Naive thymus-derived CD8-positive, alpha-beta T cell (primary cell): ENCODE measurements around the gene ETNK1. TPM values are rescaled to one million over a fixed set of nuclear protein-coding genes. Genes with fewer than 3 reads are reported as not detected.
A peak's percentile ranks its signal among the peaks of the same experiment; 100 is the strongest.
"Not testable (repeated sequence)": the region's sequence is repeated elsewhere in the genome, so short reads cannot be mapped to it uniquely, and the experiment has no call there.

Experiments
- ATAC-seq, 2 donors: fragments of 150-1000 bp; cut with Tn5 transposase in 1 of 2; sonication (Bioruptor Pico), chemical (Tn5 transposase) in 1 of 2; 1 replicate in 1 of 2; 2 replicates in 1 of 2; pipeline ENCODE4 v1.10.0; 2021; ENCODE audit warnings: mild to moderate bottlenecking in 2 of 2, moderate library complexity in 2 of 2
- POLR2A ChIA-PET: fragments of 350-600 bp; sonication (Branson Sonifier 250); formaldehyde crosslinking; loops from one replicate; lab custom pipeline; 2021; ENCODE audit warnings: antibody characterized with exemption; lab: Charles Lee
- DNase-seq, 10 donors: peaks; one replicate each; pipeline versions ENCODE4 v3.0.0 to v3.0.0-alpha.2; 2020 to 2022
- H3K27ac Mint-ChIP-seq, 10 donors: one replicate each; pipeline ENCODE4 v1.8.0; 2020 to 2022; ENCODE audit warnings: mild to moderate bottlenecking in 10 of 10, mixed read lengths in 10 of 10, moderate library complexity in 4 of 10, inconsistent platforms in 1 of 10
- H3K27me3 Mint-ChIP-seq, 5 donors: one replicate each; pipeline ENCODE4 v1.8.0; 2021 to 2022; ENCODE audit warnings: mixed read lengths in 5 of 5
- H3K36me3 Mint-ChIP-seq, 3 donors: one replicate each; pipeline ENCODE4 v1.8.0; 2020 to 2022; ENCODE audit warnings: mixed read lengths in 3 of 3, mild to moderate bottlenecking in 2 of 3, inconsistent platforms in 1 of 3
- H3K4me1 Mint-ChIP-seq, 4 donors: one replicate each; pipeline ENCODE4 v1.8.0; 2021 to 2022; ENCODE audit warnings: mixed read lengths in 4 of 4
- H3K4me3 Mint-ChIP-seq, 10 donors: one replicate each; pipeline ENCODE4 v1.8.0; 2020 to 2022; ENCODE audit warnings: mild to moderate bottlenecking in 10 of 10, mixed read lengths in 10 of 10, moderate library complexity in 6 of 10, inconsistent platforms in 1 of 10
- H3K9me3 Mint-ChIP-seq, 9 donors: one replicate each; pipeline ENCODE4 v1.8.0; 2020 to 2022; ENCODE audit warnings: mixed read lengths in 9 of 9, mild to moderate bottlenecking in 3 of 9, inconsistent platforms in 1 of 9, moderate library complexity in 1 of 9
- polyA plus RNA-seq, 3 donors: library from polyadenylated mRNA; unstranded; fragments of 300-500 nt; fragmentation: Illumina TruSeq; gene quantifications; one replicate each; pipeline ENCODE4 v1.2.3, GENCODE V29; 2021
- total RNA-seq, 8 experiments: library from RNA in 2 of 8; stranded (reverse) in 2 of 8; gene quantifications; one replicate each; pipeline ENCODE4 v1.2.3 and lab custom pipeline; 2021 to 2026

Gene ETNK1
- 10 to 100 TPM; 60.8 to 76.8 TPM for total RNA-seq
- 10 to 100 TPM; 13.7 to 14.3 (median 14.0) TPM for polyA plus RNA-seq
- 43.3 to 147 (median 93.3) reads per million in 6 experiments for total RNA-seq (lab: John Stamatoyannopoulos, UW)

GRCh38 chr12:22624870-22625761 is at the start of gene ETNK1:
TSS of gene ETNK1 (plus strand) at chr12:22625171. CDS start at chr12:22625431, 260 bp downstream.
- ATAC-seq (peak; percentile 96 to 97), DNase-seq (peak; percentile 71 to 87 (median 80))
- peaks cover 0 to 3% (median 0%) of the 10 kb centered on the region in 3 donors for H3K36me3 Mint-ChIP-seq
- POLR2A ChIA-PET: interaction anchor here (0.6 to 1.6 kb wide), 5 partner anchors 10 to 113 kb away, joined by 3 to 25 read pairs (median 3); partner anchors contain the start of gene C2CD5
- peak within 1 kb of the TSS; percentile 86 to 98 (median 94) for H3K4me3 Mint-ChIP-seq
- no peaks in the 10 kb centered on the region for H3K9me3 Mint-ChIP-seq
- peaks cover 15 to 49% (median 41%) of the 10 kb centered on the region in 4 donors for H3K4me1 Mint-ChIP-seq
- H3K27ac Mint-ChIP-seq: peak within 1 kb of the TSS; percentile 91 to 99 (median 98)
- peaks cover 0 to 4% (median 1%) of the 10 kb centered on the region in 5 donors for H3K27me3 Mint-ChIP-seq

GRCh38 chr12:22576065-22576464 is 48.9 kb upstream of the ETNK1 start:
- H3K27ac Mint-ChIP-seq: no peak overlapping the region
- ATAC-seq: no peak
- H3K36me3 Mint-ChIP-seq: no peaks in the 10 kb centered on the region
- no peaks in the 10 kb centered on the region for H3K9me3 Mint-ChIP-seq
- DNase-seq: no peak
- H3K4me1 Mint-ChIP-seq: no peaks in the 10 kb centered on the region
- no peak overlapping the region for H3K4me3 Mint-ChIP-seq
- POLR2A ChIA-PET: no interaction called here
- H3K27me3 Mint-ChIP-seq: peaks cover 0 to 2% (median 0%) of the 10 kb centered on the region in 5 donors

GRCh38 chr12:22576473-22576872 is 48.5 kb upstream of the ETNK1 start:
- Mint-ChIP-seq H3K36me3 (no peaks in the 10 kb centered on the region), H3K27me3 (peaks cover 0 to 1% (median 0%) of the 10 kb centered on the region in 5 donors), H3K4me3 (no peak overlapping the region), H3K4me1 (no peaks in the 10 kb centered on the region), H3K9me3 (no peaks in the 10 kb centered on the region), H3K27ac (no peak overlapping the region)
- ATAC-seq: no peak
- POLR2A ChIA-PET: no interaction called here
- no peak for DNase-seq

- H3K9me3 Mint-ChIP-seq: no peaks in the 10 kb centered on the region
- no peak for ATAC-seq
- POLR2A ChIA-PET: no interaction called here
These were observed 47.3 kb upstream of the ETNK1 start for GRCh38 chr12:22577667-22578066.

GRCh38 chr12:22578328-22578727 is 46.6 kb upstream of the ETNK1 start:
- POLR2A ChIA-PET: no interaction called here
- Mint-ChIP-seq H3K4me1 (no peaks in the 10 kb centered on the region), H3K9me3 (no peaks in the 10 kb centered on the region), H3K4me3 (no peak overlapping the region), H3K36me3 (no peaks in the 10 kb centered on the region), H3K27me3 (peaks cover 0 to 1% (median 0%) of the 10 kb centered on the region in 5 donors), H3K27ac (no peak overlapping the region)
- no peak for DNase-seq
- ATAC-seq: no peak

More at GRCh38 chr12:22577667-22578066, 47.3 kb upstream of the ETNK1 start:
- H3K27me3 Mint-ChIP-seq: peaks cover 0 to 1% (median 0%) of the 10 kb centered on the region in 5 donors
- H3K27ac Mint-ChIP-seq: no peak overlapping the region
- no peaks in the 10 kb centered on the region for H3K36me3 Mint-ChIP-seq
- H3K4me1 Mint-ChIP-seq: no peaks in the 10 kb centered on the region
- H3K4me3 Mint-ChIP-seq: no peak overlapping the region
- no peak for DNase-seq

- peaks cover 5 to 10% (median 9%) of the 10 kb centered on the region in 5 donors for H3K27me3 Mint-ChIP-seq
- no peaks in the 10 kb centered on the region for H3K36me3 Mint-ChIP-seq
- ATAC-seq (no peak), DNase-seq (no peak)
- POLR2A ChIA-PET: no interaction called here
- H3K9me3 Mint-ChIP-seq: no peaks in the 10 kb centered on the region
- H3K4me3 Mint-ChIP-seq: no peak overlapping the region
- no peaks in the 10 kb centered on the region for H3K4me1 Mint-ChIP-seq
- no peak overlapping the region for H3K27ac Mint-ChIP-seq
These were observed 36.2 kb upstream of the ETNK1 start for GRCh38 chr12:22588817-22589216.

GRCh38 chr12:22593864-22594263 is 31.1 kb upstream of the ETNK1 start:
- Mint-ChIP-seq H3K36me3 (no peaks in the 10 kb centered on the region), H3K27ac (no peak overlapping the region), H3K4me3 (no peak overlapping the region), H3K27me3 (peaks cover 0 to 1% (median 0%) of the 10 kb centered on the region in 5 donors), H3K9me3 (no peaks in the 10 kb centered on the region), H3K4me1 (peaks cover 0 to 5% (median 3%) of the 10 kb centered on the region in 4 donors)
- POLR2A ChIA-PET: no interaction called here
- no peak for ATAC-seq
- DNase-seq: no peak

GRCh38 chr12:22597539-22597938 is 27.4 kb upstream of the ETNK1 start:
- H3K9me3 Mint-ChIP-seq, DNase-seq, H3K4me1 Mint-ChIP-seq, ATAC-seq, H3K4me3 Mint-ChIP-seq, POLR2A ChIA-PET, H3K27me3 Mint-ChIP-seq, H3K27ac Mint-ChIP-seq, H3K36me3 Mint-ChIP-seq: not testable (repeated sequence)

GRCh38 chr12:22598141-22598762 is 26.7 kb upstream of the ETNK1 start:
- Mint-ChIP-seq H3K27me3 (peaks cover 0 to 4% (median 0%) of the 10 kb centered on the region in 5 donors), H3K9me3 (peaks cover 0 to 6% (median 0%) of the 10 kb centered on the region in 9 donors), H3K36me3 (peaks cover 0 to 2% (median under 1%) of the 10 kb centered on the region in 3 donors), H3K4me3 (no peak overlapping the region), H3K4me1 (peaks cover 0 to 5% (median 3%) of the 10 kb centered on the region in 4 donors), H3K27ac (no peak overlapping the region)
- ATAC-seq (no peak), DNase-seq (no peak)
- POLR2A ChIA-PET: no interaction called here

GRCh38 chr12:22598763-22599161 is 26.2 kb upstream of the ETNK1 start:
- ATAC-seq (no peak), DNase-seq (no peak)
- peaks cover 0 to 6% (median 0%) of the 10 kb centered on the region in 5 donors for H3K27me3 Mint-ChIP-seq
- POLR2A ChIA-PET: no interaction called here
- H3K4me3 Mint-ChIP-seq: no peak overlapping the region
- H3K4me1 Mint-ChIP-seq: peaks cover 0 to 5% (median 3%) of the 10 kb centered on the region in 4 donors
- H3K36me3 Mint-ChIP-seq: peaks cover 0 to 6% (median 2%) of the 10 kb centered on the region in 3 donors
- peaks cover 0 to 11% (median 0%) of the 10 kb centered on the region in 9 donors for H3K9me3 Mint-ChIP-seq
- no peak overlapping the region for H3K27ac Mint-ChIP-seq

- H3K9me3 Mint-ChIP-seq: peaks cover 0 to 13% (median 0%) of the 10 kb centered on the region in 9 donors
- no peak overlapping the region for H3K27ac Mint-ChIP-seq
- H3K4me3 Mint-ChIP-seq: no peak overlapping the region
- POLR2A ChIA-PET: no interaction called here
- DNase-seq: no peak
- no peak for ATAC-seq
- H3K36me3 Mint-ChIP-seq: peaks cover 0 to 7% (median 2%) of the 10 kb centered on the region in 3 donors
- peaks cover 0 to 5% (median 3%) of the 10 kb centered on the region in 4 donors for H3K4me1 Mint-ChIP-seq
- peaks cover 0 to 6% (median 0%) of the 10 kb centered on the region in 5 donors for H3K27me3 Mint-ChIP-seq
These were observed 24.8 kb upstream of the ETNK1 start for GRCh38 chr12:22600181-22600580.

- Mint-ChIP-seq H3K27ac (no peak overlapping the region), H3K27me3 (peaks cover 0 to 3% (median 2%) of the 10 kb centered on the region in 5 donors), H3K4me1 (peaks cover 0 to 5% (median 2%) of the 10 kb centered on the region in 4 donors), H3K9me3 (peaks cover 0 to 21% (median 15%) of the 10 kb centered on the region in 9 donors), H3K4me3 (no peak overlapping the region), H3K36me3 (peaks cover 0 to 13% (median 9%) of the 10 kb centered on the region in 3 donors)
- POLR2A ChIA-PET: no interaction called here
- no peak for DNase-seq
- ATAC-seq: no peak
These were observed 15.5 kb upstream of the ETNK1 start for GRCh38 chr12:22609501-22609900.
